ENCODE measurements around the gene ISM2.

ISM2 gene

GRCh38 chr14:77424862-77425261 is 73.8 kb downstream of the ISM2 start:
- H3K9me3 ChIP-seq (ENCODE audit: control insufficient read depth, insufficient read depth, low read length), result peaks cover 2% of the 10 kb centered on the region
- H3K4me3 ChIP-seq (ENCODE audit: low read depth, low read length), result no peak overlapping the region
- no peaks in the 10 kb centered on the region for H3K27me3 ChIP-seq (ENCODE audit: control insufficient read depth, insufficient read depth, low read length)
- peaks cover 69% of the 10 kb centered on the region for H3K36me3 ChIP-seq (ENCODE audit: control insufficient read depth, insufficient read depth, low read length)
- H3K4me1 ChIP-seq (ENCODE audit: control insufficient read depth, insufficient read depth, low read length), result 0 out of 2 replicates have a peak, but pooled peaks cover 11% of the 10 kb centered on the region
- no peak overlapping the region for H3K27ac ChIP-seq (ENCODE audit: low read depth, low read length)
- H3K9ac ChIP-seq (ENCODE audit: low read depth, low read length), result no peak overlapping the region

Measured in HUES48 (cell line).